ENCODE data around the gene PUM2. TPM values are rescaled to one million over a fixed set of nuclear protein-coding genes. Genes with fewer than 3 reads are reported as not detected.
"Not testable (repeated sequence)": the region's sequence is repeated elsewhere in the genome, so short reads cannot be mapped to it uniquely, and the experiment has no call there.

Gene PUM2
- polyA plus RNA-seq, 1 of the 3 experiments (the other 2 are of a cell fraction): 19.7 TPM

- Histone ChIP-seq H3K4me1 (ENCODE audit: control insufficient read depth in 1 of 2, insufficient read depth in 2 of 2, low read depth in 1 of 2, low read length in 1 of 2) (peaks cover 0 to 16% of the 10 kb centered on the region in 2 experiments; a peak in 1 of 4 replicates), H3K36me3 (replicated peaks in 1 of 2; ENCODE audit: control insufficient read depth in 1 of 2, insufficient read depth in 2 of 2, low read length in 1 of 2) (no peaks in the 10 kb centered on the region), H3K4me3 (ENCODE audit: low read depth in 2 of 2, low read length in 1 of 2) (no peak overlapping the region), H3K9me3 (no peaks in the 10 kb centered on the region), H3K79me2 (ENCODE audit: insufficient read depth) (no peaks in the 10 kb centered on the region), H3K27ac (ENCODE audit: low read depth in 2 of 2, low read length in 1 of 2) (no peak overlapping the region), H2AFZ (ENCODE audit: low read depth) (no peak overlapping the region), H3K27me3 (ENCODE audit: insufficient read depth) (no peaks in the 10 kb centered on the region; the same call in 1 of the 2 replicates), H3K9ac (no peak overlapping the region), H4K20me1 (ENCODE audit: insufficient read depth) (no peaks in the 10 kb centered on the region), H3K4me2 (no peak overlapping the region), H3K9me2 (no peaks in the 10 kb centered on the region), H3F3A (replicated peaks; ENCODE audit: insufficient read depth) (no peaks in the 10 kb centered on the region)
- no peak for DNase-seq
- POLR2A ChIA-PET: interaction anchor here (5.2 kb wide), 1 partner anchor 70 kb away, joined by 35 read pairs; the partner anchor contains the start of gene RHOB
- CTCF ChIA-PET: interaction anchor here (0.9 to 16.2 kb wide), 30 partner anchors 10 to 283 kb away, joined by 3 to 176 read pairs (median 17); partner anchors contain the start of genes HS1BP3, RHOB and SDC1
- TF ChIP-seq PBX3 (IDR thresholded peaks at IDR 0.05) (no peak), EZH2phosphoT487 (IDR thresholded peaks at IDR 0.05; ENCODE audit: borderline replicate concordance, low read depth) (no peak), USF1 (IDR thresholded peaks at IDR 0.05; ENCODE audit: borderline replicate concordance, low read depth) (no peak)
- 84% methylated on average over 4 of the region's 4 CpGs for WGBS (ENCODE audit: low lambda C conversion rate)
Measured at GRCh38 chr2:20377741-20378140, 27.1 kb upstream of the PUM2 start.

- not testable (repeated sequence) for H3K9me3 ChIP-seq; H3K27ac ChIP-seq (ENCODE audit: low read depth in 2 of 2, low read length in 1 of 2); H3F3A ChIP-seq (replicated peaks; ENCODE audit: insufficient read depth); H3K9me2 ChIP-seq; H3K27me3 ChIP-seq (ENCODE audit: insufficient read depth); H2AFZ ChIP-seq (ENCODE audit: low read depth); H4K20me1 ChIP-seq (ENCODE audit: insufficient read depth); H3K4me1 ChIP-seq (ENCODE audit: control insufficient read depth in 1 of 2, insufficient read depth in 2 of 2, low read depth in 1 of 2, low read length in 1 of 2); H3K4me2 ChIP-seq; H3K36me3 ChIP-seq (replicated peaks in 1 of 2; ENCODE audit: control insufficient read depth in 1 of 2, insufficient read depth in 2 of 2, low read length in 1 of 2); H3K9ac ChIP-seq; DNase-seq; H3K79me2 ChIP-seq (ENCODE audit: insufficient read depth); H3K4me3 ChIP-seq (ENCODE audit: low read depth in 2 of 2, low read length in 1 of 2)
- CTCF ChIA-PET: interaction anchor here (0.8 to 1.2 kb wide), 2 partner anchors 261 to 268 kb away, joined by 3 read pairs; no protein-coding TSS in a partner anchor
- 78% methylated on average over 13 of the region's 13 CpGs for WGBS (ENCODE audit: low lambda C conversion rate)
- POLR2A ChIA-PET: interaction anchor here (0.6 kb wide), 1 partner anchor 65 kb away, joined by 3 read pairs; no protein-coding TSS in a partner anchor
Measured at GRCh38 chr2:20374982-20375381, 24.3 kb upstream of the PUM2 start.

- TF ChIP-seq SIN3A (IDR thresholded peaks at IDR 0.05; ENCODE audit: borderline replicate concordance, low read depth, low read length) (no peak), NFIC (IDR thresholded peaks at IDR 0.05; ENCODE audit: borderline replicate concordance) (no peak), JUND (IDR thresholded peaks at IDR 0.05) (no peak), MEF2A (IDR thresholded peaks at IDR 0.05; ENCODE audit: borderline replicate concordance, low read depth) (no peak), MXI1 (IDR thresholded peaks at IDR 0.05; ENCODE audit: low read depth, low read length) (no peak), USF1 (IDR thresholded peaks at IDR 0.05; ENCODE audit: borderline replicate concordance, low read depth) (no peak)
- no peak overlapping the region for H3K4me2 ChIP-seq
- no peaks in the 10 kb centered on the region for H3F3A ChIP-seq (replicated peaks; ENCODE audit: insufficient read depth)
- H3K9me2 ChIP-seq: no peaks in the 10 kb centered on the region
- H3K27me3 ChIP-seq (ENCODE audit: insufficient read depth): no peaks in the 10 kb centered on the region; the same call in 1 of the 2 replicates
- H3K27ac ChIP-seq (ENCODE audit: low read depth in 2 of 2, low read length in 1 of 2): no peak overlapping the region
- no peak overlapping the region for H3K4me3 ChIP-seq (ENCODE audit: low read depth in 2 of 2, low read length in 1 of 2)
- H3K9ac ChIP-seq: no peak overlapping the region
- no peaks in the 10 kb centered on the region for H3K36me3 ChIP-seq (replicated peaks in 1 of 2; ENCODE audit: control insufficient read depth in 1 of 2, insufficient read depth in 2 of 2, low read length in 1 of 2)
- H4K20me1 ChIP-seq (ENCODE audit: insufficient read depth): no peaks in the 10 kb centered on the region
- H3K79me2 ChIP-seq (ENCODE audit: insufficient read depth): no peaks in the 10 kb centered on the region
- H3K9me3 ChIP-seq: no peaks in the 10 kb centered on the region
- ChIA-PET CTCF (interaction anchor here (1.0 to 3.8 kb wide), 2 partner anchors 46 to 269 kb away, joined by 4 to 22 read pairs; no protein-coding TSS in a partner anchor), POLR2A (no interaction called here)
- 47% methylated on average over 3 of the region's 3 CpGs for WGBS (ENCODE audit: low lambda C conversion rate)
- no peak overlapping the region for H2AFZ ChIP-seq (ENCODE audit: low read depth)
- DNase-seq: no peak
- no peaks in the 10 kb centered on the region; a peak in 1 of 4 replicates for H3K4me1 ChIP-seq (ENCODE audit: control insufficient read depth in 1 of 2, insufficient read depth in 2 of 2, low read depth in 1 of 2, low read length in 1 of 2)
Measured at GRCh38 chr2:20372896-20373640, 22.4 kb upstream of the PUM2 start.

Data from SK-N-SH (cell line).